Nephron progenitor cell (in vitro differentiated cells): Measurements from ENCODE around the gene CNST.
A peak's percentile ranks its signal among the peaks of the same experiment; 100 is the strongest.

Source experiments
- DNase-seq: peaks from one replicate; pipeline ENCODE4 v3.0.0; 2021
- H3K27ac Mint-ChIP-seq: 2 replicates; pipeline ENCODE4 v1.8.0; 2021; ENCODE audit warnings: mild to moderate bottlenecking, moderate library complexity, mixed read lengths
- H3K27me3 Mint-ChIP-seq: 2 replicates; pipeline ENCODE4 v1.8.0; 2021; ENCODE audit warnings: mild to moderate bottlenecking, low read depth, mixed read lengths; ENCODE audit not compliant: poor library complexity
- H3K36me3 Mint-ChIP-seq: 2 replicates; pipeline ENCODE4 v1.8.0; 2021; ENCODE audit warnings: low read depth, mixed read lengths
- H3K4me1 Mint-ChIP-seq: 2 replicates; pipeline ENCODE4 v1.8.0; 2021; ENCODE audit warnings: mixed read lengths
- H3K4me3 Mint-ChIP-seq: 2 replicates; pipeline ENCODE4 v1.8.0; 2021; ENCODE audit warnings: mild to moderate bottlenecking, moderate library complexity, mixed read lengths
- H3K9me3 Mint-ChIP-seq: 2 replicates; pipeline ENCODE4 v1.8.0; 2021; ENCODE audit warnings: mild to moderate bottlenecking, moderate library complexity, mixed read lengths
- TF ChIP-seq, protein P1 (sequence below): fragments of 200-600 bp; sonication (generic); IDR thresholded peaks from 2 replicates; pipeline ENCODE4 v1.5.0; 2021; ENCODE audit warnings: antibody characterized with exemption

The CNST gene

DNA sequence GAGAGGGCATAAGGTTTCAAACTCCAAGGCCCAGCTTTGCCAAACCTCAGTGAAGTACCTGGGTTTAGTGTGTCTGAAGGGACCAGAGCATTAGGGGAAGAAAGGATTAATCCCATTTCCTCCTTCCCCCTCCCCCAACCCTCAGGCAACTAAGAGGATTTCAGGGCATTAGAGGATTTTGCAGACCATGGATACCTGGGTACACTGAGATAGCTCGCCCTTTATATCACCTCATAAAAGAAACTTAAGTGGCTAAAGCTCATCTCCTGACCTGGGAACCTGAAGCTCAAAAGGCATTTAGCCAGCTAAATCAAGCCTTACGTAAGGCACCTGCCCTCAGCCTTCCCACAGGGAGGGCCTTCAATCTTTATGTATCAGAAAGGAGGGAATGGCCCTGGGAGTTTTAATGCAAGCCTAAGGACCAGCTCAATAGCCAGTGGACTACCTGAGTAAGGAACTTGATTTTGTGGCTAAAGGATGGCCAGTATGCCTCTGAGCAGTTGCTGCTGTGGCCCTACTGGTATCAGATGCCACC lies 32.8 kb upstream of the CNST start:
- Mint-ChIP-seq H3K36me3 (peaks cover under 1% of the 10 kb centered on the region), H3K27ac (no peak overlapping the region), H3K9me3 (peaks cover 30% of the 10 kb centered on the region), H3K4me1 (no peaks in the 10 kb centered on the region), H3K4me3 (no peak overlapping the region), H3K27me3 (peaks cover 27% of the 10 kb centered on the region)
- no peak for DNase-seq
- TF ChIP-seq, protein P1, sequence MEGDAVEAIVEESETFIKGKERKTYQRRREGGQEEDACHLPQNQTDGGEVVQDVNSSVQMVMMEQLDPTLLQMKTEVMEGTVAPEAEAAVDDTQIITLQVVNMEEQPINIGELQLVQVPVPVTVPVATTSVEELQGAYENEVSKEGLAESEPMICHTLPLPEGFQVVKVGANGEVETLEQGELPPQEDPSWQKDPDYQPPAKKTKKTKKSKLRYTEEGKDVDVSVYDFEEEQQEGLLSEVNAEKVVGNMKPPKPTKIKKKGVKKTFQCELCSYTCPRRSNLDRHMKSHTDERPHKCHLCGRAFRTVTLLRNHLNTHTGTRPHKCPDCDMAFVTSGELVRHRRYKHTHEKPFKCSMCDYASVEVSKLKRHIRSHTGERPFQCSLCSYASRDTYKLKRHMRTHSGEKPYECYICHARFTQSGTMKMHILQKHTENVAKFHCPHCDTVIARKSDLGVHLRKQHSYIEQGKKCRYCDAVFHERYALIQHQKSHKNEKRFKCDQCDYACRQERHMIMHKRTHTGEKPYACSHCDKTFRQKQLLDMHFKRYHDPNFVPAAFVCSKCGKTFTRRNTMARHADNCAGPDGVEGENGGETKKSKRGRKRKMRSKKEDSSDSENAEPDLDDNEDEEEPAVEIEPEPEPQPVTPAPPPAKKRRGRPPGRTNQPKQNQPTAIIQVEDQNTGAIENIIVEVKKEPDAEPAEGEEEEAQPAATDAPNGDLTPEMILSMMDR = no peak

DNA sequence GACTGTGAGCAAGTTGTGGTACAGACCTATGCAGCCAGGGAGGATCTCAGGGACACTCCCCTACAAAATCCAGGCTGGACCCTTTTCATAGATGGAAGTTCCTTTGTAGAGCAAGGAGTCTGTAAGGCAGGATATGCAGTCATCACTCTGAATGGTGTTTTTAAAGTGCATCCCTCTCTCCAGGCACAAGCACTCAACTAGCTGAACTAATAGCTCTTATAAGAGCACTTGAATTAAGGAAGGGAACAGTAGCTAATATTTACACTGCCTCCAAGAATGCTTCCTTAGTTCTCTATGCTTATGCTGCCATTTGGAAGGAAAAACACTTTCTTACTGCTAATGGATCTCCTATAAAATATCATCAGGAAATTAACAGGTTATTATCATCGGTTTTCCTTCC lies 32.1 kb upstream of the CNST start:
- Mint-ChIP-seq H3K27me3 (peaks cover 24% of the 10 kb centered on the region), H3K9me3 (peaks cover 25% of the 10 kb centered on the region), H3K27ac (no peak overlapping the region), H3K36me3 (peaks cover 5% of the 10 kb centered on the region), H3K4me1 (no peaks in the 10 kb centered on the region), H3K4me3 (no peak overlapping the region)
- no peak for DNase-seq
- TF ChIP-seq, protein P1 = no peak

DNA sequence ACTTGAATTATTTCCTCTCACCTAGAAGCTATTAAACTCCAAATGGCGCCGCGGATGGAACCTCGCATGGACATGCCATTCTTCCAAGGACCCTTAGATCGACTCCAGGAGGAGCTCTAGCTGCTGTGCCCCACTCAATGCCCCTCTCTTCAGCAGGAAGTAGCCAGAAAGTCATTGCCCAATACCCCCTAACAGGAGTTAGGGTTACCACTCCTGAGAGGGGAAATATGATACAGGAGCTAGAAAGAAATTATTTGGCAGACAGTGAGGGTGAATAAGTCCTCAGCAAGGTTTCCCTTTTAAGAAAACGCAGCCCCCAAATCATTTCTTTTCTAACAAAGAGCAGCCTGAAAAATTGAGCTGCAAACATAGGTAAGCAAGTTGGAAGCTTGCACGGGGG lies 28.8 kb upstream of the CNST start:
- no peak for DNase-seq
- Mint-ChIP-seq H3K4me1 (no peaks in the 10 kb centered on the region), H3K4me3 (no peak overlapping the region), H3K27me3 (peaks cover 5% of the 10 kb centered on the region), H3K36me3 (peaks cover 11% of the 10 kb centered on the region), H3K27ac (peak overlapping the region; percentile 47), H3K9me3 (no peaks in the 10 kb centered on the region)
- TF ChIP-seq, protein P1 = no peak

DNA sequence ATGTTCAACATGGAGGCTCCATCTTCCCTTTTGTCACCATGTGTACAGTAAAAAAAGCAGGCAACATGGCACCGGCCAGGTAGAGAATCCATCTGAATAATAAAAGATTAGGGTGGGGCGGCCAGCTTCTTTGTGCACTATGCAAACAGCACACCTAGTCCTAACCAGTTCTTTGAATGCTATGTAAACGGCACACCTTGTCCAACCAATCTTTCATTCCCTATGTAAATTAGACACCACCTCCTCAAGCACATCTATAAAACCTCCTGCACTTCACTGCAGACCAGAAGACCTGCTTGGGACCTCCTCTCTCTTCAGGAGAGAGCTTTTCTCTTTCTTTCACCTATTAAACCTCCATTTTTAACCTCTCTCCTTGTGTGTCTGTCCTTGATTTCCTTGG lies 28.4 kb upstream of the CNST start:
- peaks cover 11% of the 10 kb centered on the region for H3K36me3 Mint-ChIP-seq
- peaks cover 3% of the 10 kb centered on the region for H3K27me3 Mint-ChIP-seq
- DNase-seq = no peak
- H3K9me3 Mint-ChIP-seq = no peaks in the 10 kb centered on the region
- TF ChIP-seq, protein P1 = no peak
- no peak overlapping the region for H3K4me3 Mint-ChIP-seq
- H3K4me1 Mint-ChIP-seq = no peaks in the 10 kb centered on the region
- no peak overlapping the region for H3K27ac Mint-ChIP-seq

DNA sequence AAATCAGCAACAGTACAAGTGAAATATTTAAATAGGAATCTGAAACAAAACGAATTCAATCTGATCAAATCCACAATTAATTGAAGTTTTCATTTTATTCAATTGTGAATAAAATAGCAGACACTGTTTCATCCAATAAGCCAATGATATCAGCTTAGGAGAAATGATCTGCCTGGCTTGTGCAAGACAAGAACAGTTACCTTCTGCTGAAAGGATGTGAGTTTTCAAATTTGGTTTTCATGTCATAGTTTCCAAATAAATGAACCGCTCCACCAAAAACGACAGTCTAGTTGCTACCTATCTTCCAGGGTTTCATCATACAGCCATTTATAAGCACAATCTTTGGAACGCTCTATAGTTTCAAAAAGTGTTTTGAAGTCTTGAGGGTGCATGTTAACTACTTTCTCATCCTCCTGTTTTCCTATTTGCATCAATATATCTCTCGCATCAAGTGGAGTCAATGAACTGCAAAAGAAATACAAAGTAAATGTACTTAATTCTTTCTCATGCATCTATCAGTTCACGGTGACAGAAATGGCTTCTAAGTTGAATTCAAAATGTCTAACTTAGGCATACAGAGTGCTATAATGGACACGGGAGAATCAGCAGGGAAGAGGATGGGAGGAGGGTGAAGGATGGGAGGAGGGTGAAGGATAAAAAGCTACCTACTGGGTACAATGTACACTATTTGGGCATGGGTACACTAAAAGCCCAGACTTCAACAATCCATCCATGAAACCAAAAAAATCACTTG lies 25.3 kb upstream of the CNST start:
- H3K9me3 Mint-ChIP-seq = no peaks in the 10 kb centered on the region
- no peak for DNase-seq

More for the DNA sequence above, 25.3 kb upstream of the CNST start:
- Mint-ChIP-seq H3K27ac (no peak overlapping the region), H3K4me1 (no peaks in the 10 kb centered on the region), H3K4me3 (no peak overlapping the region), H3K27me3 (peaks cover 5% of the 10 kb centered on the region), H3K36me3 (peaks cover 29% of the 10 kb centered on the region)
- TF ChIP-seq, protein P1 = no peak
